ENCODE data around the gene PSPH. TPM values are rescaled to one million over a fixed set of nuclear protein-coding genes. Genes with fewer than 3 reads are reported as not detected.
A peak's percentile ranks its signal among the peaks of the same experiment; 100 is the strongest.
"Not testable (repeated sequence)": the region's sequence is repeated elsewhere in the genome, so short reads cannot be mapped to it uniquely, and the experiment has no call there.

The PSPH gene
- total RNA-seq, 2 donors from 2014 or later: 4.6 to 14.3 TPM

DNA sequence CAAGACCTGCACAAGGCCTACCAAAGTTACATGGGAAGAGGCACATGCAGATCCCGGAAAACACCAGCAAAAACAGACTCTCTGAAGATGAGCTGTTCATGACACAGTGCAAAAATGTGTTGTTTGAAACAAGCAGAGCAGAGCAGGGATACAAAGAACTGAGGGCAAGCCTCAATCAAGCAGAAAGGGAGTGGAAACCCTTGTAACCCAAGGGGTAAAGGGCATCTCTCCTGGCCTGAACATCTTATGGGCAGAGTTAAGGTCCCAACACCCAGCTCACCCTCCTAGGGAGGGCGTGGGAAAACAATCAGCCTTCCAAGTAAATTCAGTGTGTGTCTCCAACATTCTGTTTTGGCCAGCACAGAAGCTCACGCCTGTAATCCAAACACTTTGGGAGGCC, 10.5 kb downstream of the PSPH start:
- WGBS, 2 donors: 58 to 62% methylated on average over 3 of the region's 3 CpGs
- Histone ChIP-seq H3K27me3 (no peaks in the 10 kb centered on the region), H3K36me3 (replicated peaks in 1 of 2; ENCODE audit: insufficient read depth in 1 of 2, low read depth in 2 of 2) (no peaks in the 10 kb centered on the region), H3K4me3 (no peak overlapping the region), H3K9me3 (no peaks in the 10 kb centered on the region), H3K27ac (no peak overlapping the region), H3K4me1 (peaks cover 3% of the 10 kb centered on the region)
- DNase-seq: no peak
- TF ChIP-seq POLR2A (IDR thresholded peaks at IDR 0.05) (no peak), CTCF (IDR thresholded peaks at IDR 0.05) (no peak)
- ATAC-seq: no peak
- intact Hi-C loops (cut with DNase I): no loop called here

DNA sequence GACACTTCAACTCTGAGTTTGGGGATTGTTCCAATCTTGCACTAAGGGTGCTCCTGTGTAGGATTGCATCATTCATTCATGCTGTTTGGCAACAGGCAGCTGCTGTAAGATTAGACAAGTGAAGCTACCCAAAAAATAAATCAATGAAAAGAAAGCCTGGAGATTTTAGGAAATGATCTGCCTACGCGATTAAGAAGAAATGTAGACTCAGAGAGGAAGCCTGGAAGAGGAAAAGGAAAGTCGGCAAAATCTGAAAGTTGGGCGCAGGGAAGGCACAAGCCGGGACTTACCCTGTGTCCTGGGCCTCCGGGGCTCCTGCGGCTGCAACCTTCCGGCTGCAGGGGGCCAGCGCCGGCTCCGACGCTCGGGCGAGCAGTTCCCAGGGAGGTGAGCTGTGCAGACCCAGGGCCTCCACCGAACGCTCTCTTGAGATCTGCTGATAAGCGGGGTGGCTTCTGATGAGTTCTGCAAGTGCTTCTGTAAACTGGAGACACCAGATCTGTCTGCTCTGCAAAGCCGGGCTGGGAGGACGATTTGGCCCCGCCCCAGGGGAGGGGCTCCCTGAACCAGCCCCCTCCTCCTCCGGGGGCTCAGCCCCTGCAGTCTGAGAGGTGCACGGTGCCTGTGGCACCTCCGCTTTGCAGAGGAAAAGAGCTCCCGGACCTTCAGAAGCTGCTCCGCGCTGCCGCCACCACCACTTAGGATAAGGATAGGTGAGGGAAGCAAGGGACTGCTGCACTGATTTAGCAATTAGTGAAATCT, 17.4 kb downstream of the PSPH start:
- DNase-seq: peak; percentile 41 to 62 (median 47)
- Histone ChIP-seq H3K4me1 (peaks cover 15% of the 10 kb centered on the region), H3K27ac (peak overlapping the region in 3 of 4 donors; percentile 25 to 69 (median 53)), H3K36me3 (replicated peaks in 1 of 2; ENCODE audit: insufficient read depth in 1 of 2, low read depth in 2 of 2) (peaks cover 0 to 2% of the 10 kb centered on the region in 2 donors), H3K27me3 (no peaks in the 10 kb centered on the region), H3K9me3 (no peaks in the 10 kb centered on the region), H3K4me3 (peak overlapping the region; percentile 17 to 74)
- TF ChIP-seq POLR2A (IDR thresholded peaks at IDR 0.05) (peak in 1 of 3 donors; percentile 22), CTCF (IDR thresholded peaks at IDR 0.05) (peak in 4 of 7 experiments; percentile 20 to 44 (median 38))
- peak; percentile 82 for ATAC-seq
- WGBS, 2 donors: 0% methylated on average over 21 to 27 of the region's 27 CpGs
- intact Hi-C loops (cut with DNase I): no loop called here

DNA sequence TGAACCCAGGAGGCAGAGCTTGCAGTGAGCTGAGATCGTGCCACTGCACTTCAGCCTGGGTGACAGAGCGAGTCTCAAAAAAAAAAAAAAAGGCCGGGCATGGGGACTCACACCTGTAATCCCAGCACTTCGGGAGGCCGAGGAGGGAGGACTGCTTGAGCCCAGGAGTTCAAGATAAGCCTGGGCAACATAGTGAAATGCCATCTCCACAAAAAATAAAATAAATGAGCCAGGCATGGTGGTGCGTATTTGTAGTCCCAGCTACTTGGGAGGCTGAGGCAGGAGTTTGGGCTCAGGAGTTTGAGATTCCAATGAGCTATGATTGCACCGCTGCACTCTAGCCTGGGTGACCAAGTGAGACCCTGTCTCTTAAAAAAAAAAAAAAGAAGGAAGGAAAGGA, 18.7 kb downstream of the PSPH start:
- ATAC-seq; intact Hi-C loops (cut with DNase I); H3K27ac ChIP-seq; DNase-seq; H3K27me3 ChIP-seq; H3K36me3 ChIP-seq (replicated peaks in 1 of 2; ENCODE audit: insufficient read depth in 1 of 2, low read depth in 2 of 2); H3K4me3 ChIP-seq; H3K9me3 ChIP-seq: not testable (repeated sequence)
- H3K4me1 ChIP-seq: peaks cover 17% of the 10 kb centered on the region
- WGBS, 2 donors: 91 to 98% methylated on average over 7 of the region's 7 CpGs

GRCh38 chr7:56031556-56031955, 19.7 kb downstream of the PSPH start:
- WGBS, 2 donors: 75 to 77% methylated on average over 8 of the region's 8 CpGs
- H3K27me3 ChIP-seq; DNase-seq; ATAC-seq; H3K27ac ChIP-seq; H3K9me3 ChIP-seq; intact Hi-C loops (cut with DNase I); H3K4me3 ChIP-seq; H3K36me3 ChIP-seq (replicated peaks in 1 of 2; ENCODE audit: insufficient read depth in 1 of 2, low read depth in 2 of 2): not testable (repeated sequence)
- H3K4me1 ChIP-seq: peaks cover 17% of the 10 kb centered on the region

DNA sequence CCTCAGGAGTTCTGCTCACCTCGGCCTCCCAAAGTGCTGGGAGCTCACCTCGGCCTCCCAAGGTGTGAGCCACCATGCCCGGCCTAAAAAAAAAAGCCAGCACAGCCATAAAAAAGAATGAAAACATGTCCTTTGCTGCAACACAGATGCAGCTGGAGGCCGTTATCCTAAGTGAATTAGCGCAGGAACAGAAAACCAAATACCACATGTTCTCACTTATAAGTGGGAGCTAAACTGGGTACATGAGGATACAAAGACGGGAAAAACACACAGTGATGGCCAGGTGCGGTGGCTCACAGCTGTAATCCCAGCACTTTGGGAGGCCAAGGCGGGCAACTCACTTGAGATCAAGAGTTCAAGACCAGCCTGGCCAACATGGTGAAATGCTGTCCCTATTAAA, 20.9 kb downstream of the PSPH start:
- Histone ChIP-seq H3K4me1 (peaks cover 17% of the 10 kb centered on the region), H3K9me3 (no peaks in the 10 kb centered on the region), H3K36me3 (replicated peaks in 1 of 2; ENCODE audit: insufficient read depth in 1 of 2, low read depth in 2 of 2) (peaks cover 0 to 2% of the 10 kb centered on the region in 2 donors), H3K27me3 (no peaks in the 10 kb centered on the region), H3K4me3 (no peak overlapping the region), H3K27ac (no peak overlapping the region)
- intact Hi-C loops (cut with DNase I): no loop called here
- ATAC-seq (no peak), DNase-seq (no peak)
- TF ChIP-seq CTCF (IDR thresholded peaks at IDR 0.05): no peak
- TF ChIP-seq POLR2A (IDR thresholded peaks at IDR 0.05): no peak
- WGBS, 2 donors: 91 to 93% methylated on average over 8 of the region's 8 CpGs
